Measurements from ENCODE around the gene BMPR2.

BMPR2 gene

DNA sequence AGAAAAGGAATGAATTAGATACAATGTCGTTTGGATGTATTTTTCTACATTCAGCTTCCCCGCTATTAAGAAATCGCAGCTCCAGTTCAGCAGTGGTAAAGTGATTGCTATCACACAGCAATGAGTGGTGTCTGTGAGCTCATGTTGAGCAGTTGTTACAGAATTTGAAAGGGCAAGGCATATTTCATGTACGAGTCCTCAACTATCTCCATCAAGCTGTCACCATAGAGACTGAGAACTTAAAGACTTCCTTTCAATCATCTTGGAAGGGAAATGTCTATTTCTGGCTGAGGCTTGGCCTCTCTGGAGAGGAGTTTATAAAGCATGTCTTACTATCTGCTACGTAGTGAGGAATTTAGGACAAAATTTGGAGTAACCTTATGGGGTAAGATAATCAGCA, 234.3 kb downstream of the BMPR2 start:
- Histone ChIP-seq H3K9me3 (no peaks in the 10 kb centered on the region), H3K27ac (no peak overlapping the region), H3K36me3 (no peaks in the 10 kb centered on the region), H3K4me1 (ENCODE audit: control insufficient read depth in 1 of 2, insufficient read depth in 1 of 2, low read depth in 1 of 2, low read length in 1 of 2) (peaks cover 9 to 17% of the 10 kb centered on the region in 2 experiments), H3K27me3 (no peaks in the 10 kb centered on the region), H3K4me3 (ENCODE audit: low read depth in 1 of 2, low read length in 1 of 2) (no peak overlapping the region)
- TF ChIP-seq, protein P1, sequence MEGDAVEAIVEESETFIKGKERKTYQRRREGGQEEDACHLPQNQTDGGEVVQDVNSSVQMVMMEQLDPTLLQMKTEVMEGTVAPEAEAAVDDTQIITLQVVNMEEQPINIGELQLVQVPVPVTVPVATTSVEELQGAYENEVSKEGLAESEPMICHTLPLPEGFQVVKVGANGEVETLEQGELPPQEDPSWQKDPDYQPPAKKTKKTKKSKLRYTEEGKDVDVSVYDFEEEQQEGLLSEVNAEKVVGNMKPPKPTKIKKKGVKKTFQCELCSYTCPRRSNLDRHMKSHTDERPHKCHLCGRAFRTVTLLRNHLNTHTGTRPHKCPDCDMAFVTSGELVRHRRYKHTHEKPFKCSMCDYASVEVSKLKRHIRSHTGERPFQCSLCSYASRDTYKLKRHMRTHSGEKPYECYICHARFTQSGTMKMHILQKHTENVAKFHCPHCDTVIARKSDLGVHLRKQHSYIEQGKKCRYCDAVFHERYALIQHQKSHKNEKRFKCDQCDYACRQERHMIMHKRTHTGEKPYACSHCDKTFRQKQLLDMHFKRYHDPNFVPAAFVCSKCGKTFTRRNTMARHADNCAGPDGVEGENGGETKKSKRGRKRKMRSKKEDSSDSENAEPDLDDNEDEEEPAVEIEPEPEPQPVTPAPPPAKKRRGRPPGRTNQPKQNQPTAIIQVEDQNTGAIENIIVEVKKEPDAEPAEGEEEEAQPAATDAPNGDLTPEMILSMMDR (IDR thresholded peaks at IDR 0.05) = no peak

DNA sequence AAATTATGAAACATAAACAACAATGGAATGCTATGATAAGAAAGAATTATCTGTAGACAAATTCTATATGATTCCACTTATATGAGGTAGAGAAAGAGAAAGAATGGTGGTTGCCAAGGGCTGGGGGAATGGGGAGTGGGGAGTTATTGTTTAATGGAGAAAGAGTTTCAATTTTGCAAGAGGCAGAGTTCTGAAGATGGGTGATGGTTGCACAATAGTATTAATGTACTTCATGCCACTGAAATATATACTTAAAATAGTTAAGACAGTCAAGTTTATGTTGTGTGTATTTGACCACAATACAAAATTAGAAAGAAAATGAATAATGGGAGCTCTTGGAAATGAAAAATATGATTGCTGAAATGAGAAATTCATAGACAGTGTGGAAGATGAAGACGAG, 236.0 kb downstream of the BMPR2 start:
- TF ChIP-seq, protein P1 (IDR thresholded peaks at IDR 0.05) = no peak
- Histone ChIP-seq H3K27ac (no peak overlapping the region), H3K4me3 (ENCODE audit: low read depth in 1 of 2, low read length in 1 of 2) (no peak overlapping the region), H3K36me3 (no peaks in the 10 kb centered on the region), H3K27me3 (no peaks in the 10 kb centered on the region), H3K9me3 (no peaks in the 10 kb centered on the region), H3K4me1 (ENCODE audit: control insufficient read depth in 1 of 2, insufficient read depth in 1 of 2, low read depth in 1 of 2, low read length in 1 of 2) (peaks cover 9 to 17% of the 10 kb centered on the region in 2 experiments)

DNA sequence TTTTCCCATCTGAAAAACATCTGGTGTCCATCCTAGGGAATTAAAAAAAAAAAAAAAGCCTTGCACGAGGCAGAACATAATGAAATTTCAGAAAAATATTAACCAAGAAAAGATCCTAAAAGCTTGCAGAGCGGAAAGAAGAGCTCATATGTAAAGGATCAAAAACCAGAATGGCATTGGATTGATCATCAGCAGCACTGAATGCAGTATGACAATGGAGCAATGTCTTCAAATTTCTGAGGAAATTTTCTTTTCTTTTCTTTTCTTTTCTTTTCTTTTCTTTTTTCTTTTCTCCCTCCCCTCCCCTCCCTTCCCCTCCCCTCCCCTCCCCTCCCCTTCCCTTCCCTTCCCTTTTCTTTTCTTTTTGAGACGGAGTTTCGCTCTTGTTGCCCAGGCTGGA, 237.4 kb downstream of the BMPR2 start:
- no peaks in the 10 kb centered on the region for H3K36me3 ChIP-seq
- no peak overlapping the region for H3K4me3 ChIP-seq (ENCODE audit: low read depth in 1 of 2, low read length in 1 of 2)
- H3K27me3 ChIP-seq = no peaks in the 10 kb centered on the region
- no peaks in the 10 kb centered on the region for H3K9me3 ChIP-seq
- TF ChIP-seq, protein P1 (IDR thresholded peaks at IDR 0.05) = no peak
- H3K4me1 ChIP-seq (ENCODE audit: control insufficient read depth in 1 of 2, insufficient read depth in 1 of 2, low read depth in 1 of 2, low read length in 1 of 2) = peaks cover 9 to 14% of the 10 kb centered on the region in 2 experiments
- H3K27ac ChIP-seq = no peak overlapping the region
